Mesothelial cell of epicardium (in vitro differentiated cells): ENCODE measurements around the gene NTSR2. TPM values are rescaled to one million over a fixed set of nuclear protein-coding genes. Genes with fewer than 3 reads are reported as not detected.

Experiments used
- DNase-seq, 2 experiments: peaks; one replicate each; pipeline ENCODE4 v3.0.0; 2021; ENCODE audit warnings: low spot score in 2 of 2; ENCODE audit not compliant: unreplicated experiment in 2 of 2
- H3K27ac Mint-ChIP-seq: 2 replicates; pipeline ENCODE4 v1.8.0; 2021; ENCODE audit warnings: mixed read lengths
- H3K27me3 Mint-ChIP-seq: 2 replicates; pipeline ENCODE4 v1.8.0; 2021; ENCODE audit warnings: low read depth, mixed read lengths
- H3K36me3 Mint-ChIP-seq: 2 replicates; pipeline ENCODE4 v1.8.0; 2021; ENCODE audit warnings: mixed read lengths
- H3K4me1 Mint-ChIP-seq: 2 replicates; pipeline ENCODE4 v1.8.0; 2021; ENCODE audit warnings: mixed read lengths
- H3K4me3 Mint-ChIP-seq: 2 replicates; pipeline ENCODE4 v1.8.0; 2021; ENCODE audit warnings: mild to moderate bottlenecking, moderate library complexity, mixed read lengths
- H3K9me3 Mint-ChIP-seq: 2 replicates; pipeline ENCODE4 v1.8.0; 2021; ENCODE audit warnings: mixed read lengths
- total RNA-seq: library from RNA; stranded (reverse); gene quantifications from 3 replicates; pipeline ENCODE4 v1.2.1, GENCODE V29; 2021
- TF ChIP-seq, protein P1 (sequence below): fragments of 200-600 bp; sonication (generic); IDR thresholded peaks from one replicate; pipeline ENCODE4 v1.5.0; 2021; ENCODE audit warnings: antibody characterized with exemption; ENCODE audit not compliant: unreplicated experiment

Gene NTSR2
- total RNA-seq, 1 donor from 2014 or later = not detected

- Mint-ChIP-seq H3K27me3 (peaks cover 2% of the 10 kb centered on the region), H3K27ac (no peak overlapping the region), H3K4me3 (no peak overlapping the region), H3K36me3 (no peaks in the 10 kb centered on the region), H3K9me3 (no peaks in the 10 kb centered on the region), H3K4me1 (peaks cover 6% of the 10 kb centered on the region)
- TF ChIP-seq, protein P1, sequence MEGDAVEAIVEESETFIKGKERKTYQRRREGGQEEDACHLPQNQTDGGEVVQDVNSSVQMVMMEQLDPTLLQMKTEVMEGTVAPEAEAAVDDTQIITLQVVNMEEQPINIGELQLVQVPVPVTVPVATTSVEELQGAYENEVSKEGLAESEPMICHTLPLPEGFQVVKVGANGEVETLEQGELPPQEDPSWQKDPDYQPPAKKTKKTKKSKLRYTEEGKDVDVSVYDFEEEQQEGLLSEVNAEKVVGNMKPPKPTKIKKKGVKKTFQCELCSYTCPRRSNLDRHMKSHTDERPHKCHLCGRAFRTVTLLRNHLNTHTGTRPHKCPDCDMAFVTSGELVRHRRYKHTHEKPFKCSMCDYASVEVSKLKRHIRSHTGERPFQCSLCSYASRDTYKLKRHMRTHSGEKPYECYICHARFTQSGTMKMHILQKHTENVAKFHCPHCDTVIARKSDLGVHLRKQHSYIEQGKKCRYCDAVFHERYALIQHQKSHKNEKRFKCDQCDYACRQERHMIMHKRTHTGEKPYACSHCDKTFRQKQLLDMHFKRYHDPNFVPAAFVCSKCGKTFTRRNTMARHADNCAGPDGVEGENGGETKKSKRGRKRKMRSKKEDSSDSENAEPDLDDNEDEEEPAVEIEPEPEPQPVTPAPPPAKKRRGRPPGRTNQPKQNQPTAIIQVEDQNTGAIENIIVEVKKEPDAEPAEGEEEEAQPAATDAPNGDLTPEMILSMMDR = no peak
- DNase-seq = no peak
These were observed 18.0 kb downstream of the NTSR2 start for GRCh38 chr2:11651856-11652548.

- Mint-ChIP-seq H3K9me3 (no peaks in the 10 kb centered on the region), H3K36me3 (no peaks in the 10 kb centered on the region), H3K27ac (no peak overlapping the region), H3K4me3 (no peak overlapping the region), H3K4me1 (peaks cover 3% of the 10 kb centered on the region), H3K27me3 (peaks cover 2% of the 10 kb centered on the region)
- no peak for DNase-seq
- TF ChIP-seq, protein P1 = no peak
These were observed 20.9 kb downstream of the NTSR2 start for GRCh38 chr2:11649093-11649492.

DNA sequence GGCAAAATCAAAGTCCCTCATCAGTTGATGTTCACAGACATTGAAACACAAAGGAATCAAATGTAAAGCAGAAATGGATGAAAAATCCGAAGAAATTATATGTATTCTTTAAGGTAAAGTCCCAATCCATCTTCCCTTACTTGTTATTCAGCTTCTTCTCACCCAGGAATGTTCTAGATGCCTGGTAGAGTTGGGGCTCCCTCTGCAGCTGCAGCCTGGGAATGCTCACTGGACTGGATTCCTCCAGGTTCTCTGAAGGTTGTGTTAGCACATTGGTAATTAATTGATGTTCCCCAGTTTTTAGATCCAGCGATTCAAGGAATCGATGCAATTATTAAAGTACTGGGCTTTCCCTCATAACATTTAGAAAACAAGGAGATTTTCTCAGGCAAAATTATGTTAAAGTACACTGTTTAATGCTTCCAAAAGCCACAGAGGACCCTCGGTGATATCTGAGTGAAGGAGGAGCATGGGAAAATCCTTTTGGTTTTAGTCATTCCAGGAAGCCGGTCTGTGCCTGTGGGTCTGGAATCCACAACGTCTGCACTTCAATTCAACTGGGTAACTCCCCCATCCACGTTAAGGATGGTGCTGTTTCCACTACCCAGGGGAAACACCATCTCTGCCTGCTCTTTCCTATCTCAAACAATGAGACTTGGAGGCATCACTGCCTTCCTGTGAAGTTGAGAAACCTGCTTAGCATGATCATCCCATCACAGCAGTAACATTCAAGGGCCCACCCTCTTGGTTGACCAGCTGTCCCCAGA lies 22.0 kb downstream of the NTSR2 start:
- peaks cover 3% of the 10 kb centered on the region for H3K4me1 Mint-ChIP-seq
- H3K27ac Mint-ChIP-seq = peak overlapping the region; percentile 8
- H3K9me3 Mint-ChIP-seq = no peaks in the 10 kb centered on the region
- H3K27me3 Mint-ChIP-seq = peaks cover 2% of the 10 kb centered on the region
- DNase-seq = no peak
- H3K4me3 Mint-ChIP-seq = no peak overlapping the region
- peaks cover 6% of the 10 kb centered on the region for H3K36me3 Mint-ChIP-seq
- TF ChIP-seq, protein P1 = no peak

DNA sequence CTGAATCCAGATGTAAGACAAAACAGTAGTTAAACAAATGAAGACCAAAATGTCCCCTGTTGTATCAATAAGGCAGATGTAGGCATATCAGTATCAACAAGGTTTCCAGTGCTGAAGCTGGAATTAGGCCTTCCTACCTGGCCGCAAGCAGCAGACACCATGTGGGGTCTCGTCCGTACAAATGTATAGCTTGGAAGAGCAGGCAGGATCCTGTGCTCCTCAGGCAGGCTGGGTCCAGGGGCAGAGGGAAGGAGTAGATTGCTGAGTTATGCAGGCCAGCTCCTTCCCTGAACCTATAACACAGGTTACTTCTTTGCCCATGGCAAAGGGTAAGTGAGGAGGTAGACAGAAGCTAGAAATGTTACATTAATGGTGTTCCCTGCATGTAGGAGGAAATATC lies 23.5 kb downstream of the NTSR2 start:
- DNase-seq = no peak
- TF ChIP-seq, protein P1 = no peak
- peaks cover 2% of the 10 kb centered on the region for H3K27me3 Mint-ChIP-seq
- peaks cover 3% of the 10 kb centered on the region for H3K4me1 Mint-ChIP-seq
- no peaks in the 10 kb centered on the region for H3K9me3 Mint-ChIP-seq
- H3K4me3 Mint-ChIP-seq = no peak overlapping the region
- no peak overlapping the region for H3K27ac Mint-ChIP-seq
- peaks cover 6% of the 10 kb centered on the region for H3K36me3 Mint-ChIP-seq

DNA sequence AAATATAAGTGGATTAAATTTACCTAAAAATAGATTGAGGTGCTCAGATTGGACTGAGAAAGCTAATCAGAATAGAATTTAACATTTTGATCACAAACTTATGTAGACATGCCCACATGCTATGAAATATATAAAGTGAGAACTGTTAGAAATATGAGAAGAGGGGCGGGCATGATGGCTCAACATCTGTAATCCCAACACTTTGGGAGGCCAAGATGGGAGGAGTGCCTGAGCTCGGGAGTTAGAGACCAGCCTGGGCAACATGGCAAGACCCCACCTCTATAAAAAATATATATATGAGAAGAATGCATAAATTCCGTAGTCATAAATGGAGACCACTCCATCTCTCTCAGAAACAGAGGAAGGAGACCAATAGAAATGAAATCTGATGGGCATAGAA lies 25.7 kb downstream of the NTSR2 start:
- DNase-seq = no peak
- Mint-ChIP-seq H3K4me3 (no peak overlapping the region), H3K9me3 (no peaks in the 10 kb centered on the region), H3K27ac (no peak overlapping the region), H3K4me1 (peaks cover 3% of the 10 kb centered on the region), H3K36me3 (peaks cover 15% of the 10 kb centered on the region), H3K27me3 (no peaks in the 10 kb centered on the region)
- TF ChIP-seq, protein P1 = no peak
